Measurements from ENCODE around the gene DLX4.

DLX4 gene

GRCh38 chr17:49990921-49991320 is 21.9 kb downstream of the DLX4 start:
- no peak for DNase-seq

- no peak for DNase-seq
These were observed 22.4 kb downstream of the DLX4 start for GRCh38 chr17:49991409-49991808.

GRCh38 chr17:49992191-49992932 is 23.4 kb downstream of the DLX4 start:
- DNase-seq, result no peak

DNA sequence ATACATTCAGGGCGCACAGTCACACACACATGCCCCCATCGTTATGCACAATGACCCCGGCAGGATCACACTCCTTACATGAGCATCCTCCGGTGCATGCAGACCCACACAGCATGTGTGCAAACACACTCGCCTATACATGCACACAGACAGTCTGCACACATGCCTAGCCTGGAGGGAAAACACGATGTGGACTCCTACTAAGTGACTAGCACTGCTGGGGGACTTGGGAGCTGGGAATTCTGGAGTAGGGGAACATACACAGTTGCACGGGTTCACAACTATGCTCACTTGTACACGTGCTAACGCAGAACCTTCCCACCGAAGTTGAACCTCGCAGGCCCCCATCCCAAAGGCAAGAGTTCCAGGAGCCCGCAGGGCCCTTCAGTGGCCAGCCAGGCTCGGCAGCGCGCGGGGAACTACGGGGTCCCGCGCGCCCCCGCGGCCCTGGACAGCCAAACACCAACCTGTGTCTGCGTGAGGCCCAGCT is 24.0 kb downstream of the DLX4 start:
- no peak for DNase-seq

DNA sequence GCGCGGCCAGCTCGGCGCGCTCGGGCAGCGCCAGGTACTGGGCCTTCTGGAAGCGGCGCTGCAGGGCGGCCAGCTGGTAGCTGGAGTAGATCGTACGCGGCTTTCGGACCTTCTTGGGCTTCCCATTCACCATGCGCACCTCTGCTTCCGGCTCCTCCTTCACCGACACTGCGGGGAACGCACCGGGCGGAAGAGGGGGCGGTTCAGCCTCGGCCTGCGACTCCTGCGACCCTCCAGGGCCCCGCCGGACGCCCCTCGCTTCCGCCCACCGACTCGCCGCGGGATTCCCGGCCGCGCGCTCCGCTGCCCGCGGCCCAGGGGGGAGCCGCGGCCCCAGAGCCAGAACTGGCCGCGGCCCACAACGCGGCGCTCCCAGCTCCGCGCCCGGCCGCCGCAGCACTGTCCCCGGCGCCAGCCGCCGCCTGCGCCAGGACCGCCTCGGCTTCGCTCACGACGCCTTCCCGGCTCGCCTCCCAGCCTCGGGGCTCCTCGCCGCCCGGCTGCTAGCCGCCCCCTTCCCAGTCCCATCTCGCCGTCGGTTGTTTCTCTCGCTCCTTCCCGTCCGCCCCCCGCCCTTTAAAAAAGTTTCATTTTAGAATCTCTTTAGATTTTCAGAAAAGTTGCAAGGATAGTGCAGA is 24.6 kb downstream of the DLX4 start:
- DNase-seq, result no peak

DNA sequence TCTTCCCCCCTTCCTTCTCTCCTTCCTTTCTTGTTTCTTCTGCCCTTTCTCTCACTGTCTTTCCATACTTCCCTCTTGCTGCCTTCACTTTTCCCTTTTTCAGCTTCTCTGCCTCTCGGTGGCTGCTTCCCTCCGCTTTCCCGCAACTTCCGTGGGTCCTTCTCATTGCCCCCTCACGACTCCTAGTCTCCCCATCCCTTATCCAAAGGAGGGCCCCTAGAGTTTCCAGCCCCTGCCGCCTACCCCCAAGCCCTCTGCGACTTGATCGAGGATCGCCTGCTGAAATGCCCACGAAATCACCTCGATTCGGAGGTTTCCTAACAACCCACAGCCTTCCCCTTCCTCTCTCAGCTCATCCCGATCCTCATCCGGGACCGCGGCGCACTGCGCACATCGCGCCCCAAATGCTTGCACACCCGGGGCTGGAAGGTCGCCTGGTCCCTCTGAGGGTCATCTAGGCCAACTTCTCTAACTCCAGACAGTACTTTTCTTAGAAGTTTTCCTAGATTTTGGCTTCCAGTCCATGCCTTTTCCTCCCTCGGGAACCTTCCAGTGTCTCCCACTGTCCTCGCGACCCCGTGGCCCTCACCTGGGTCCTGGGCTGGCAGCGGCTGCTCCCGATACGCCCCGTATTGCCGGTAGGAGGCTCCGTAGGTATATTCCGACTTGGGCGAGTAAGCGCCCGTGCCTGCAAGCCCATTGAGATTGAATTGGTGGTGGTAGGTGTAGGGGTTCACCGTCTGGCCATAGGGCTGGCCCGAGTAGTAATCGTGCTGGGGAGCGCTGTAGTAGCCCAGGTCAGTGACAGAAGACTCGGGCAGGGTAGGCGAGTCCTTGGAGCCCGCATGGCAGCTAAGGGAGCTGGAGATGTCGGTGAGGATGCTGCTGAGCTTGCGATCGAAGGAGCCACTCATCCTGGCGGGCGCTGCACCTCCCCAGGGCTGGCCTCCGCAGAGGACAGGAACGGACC is 25.4 kb downstream of the DLX4 start:
- no peak for DNase-seq

- DNase-seq, result no peak
These were observed 26.2 kb downstream of the DLX4 start, which contains the start of gene DLX3 for GRCh38 chr17:49995055-49995738. DLX3 (minus strand) TSS chr17:49995224; CDS start chr17:49994998, 226 bp downstream.

- no peak for DNase-seq
These were observed 27.1 kb downstream of the DLX4 start for GRCh38 chr17:49996121-49996494.

DNA sequence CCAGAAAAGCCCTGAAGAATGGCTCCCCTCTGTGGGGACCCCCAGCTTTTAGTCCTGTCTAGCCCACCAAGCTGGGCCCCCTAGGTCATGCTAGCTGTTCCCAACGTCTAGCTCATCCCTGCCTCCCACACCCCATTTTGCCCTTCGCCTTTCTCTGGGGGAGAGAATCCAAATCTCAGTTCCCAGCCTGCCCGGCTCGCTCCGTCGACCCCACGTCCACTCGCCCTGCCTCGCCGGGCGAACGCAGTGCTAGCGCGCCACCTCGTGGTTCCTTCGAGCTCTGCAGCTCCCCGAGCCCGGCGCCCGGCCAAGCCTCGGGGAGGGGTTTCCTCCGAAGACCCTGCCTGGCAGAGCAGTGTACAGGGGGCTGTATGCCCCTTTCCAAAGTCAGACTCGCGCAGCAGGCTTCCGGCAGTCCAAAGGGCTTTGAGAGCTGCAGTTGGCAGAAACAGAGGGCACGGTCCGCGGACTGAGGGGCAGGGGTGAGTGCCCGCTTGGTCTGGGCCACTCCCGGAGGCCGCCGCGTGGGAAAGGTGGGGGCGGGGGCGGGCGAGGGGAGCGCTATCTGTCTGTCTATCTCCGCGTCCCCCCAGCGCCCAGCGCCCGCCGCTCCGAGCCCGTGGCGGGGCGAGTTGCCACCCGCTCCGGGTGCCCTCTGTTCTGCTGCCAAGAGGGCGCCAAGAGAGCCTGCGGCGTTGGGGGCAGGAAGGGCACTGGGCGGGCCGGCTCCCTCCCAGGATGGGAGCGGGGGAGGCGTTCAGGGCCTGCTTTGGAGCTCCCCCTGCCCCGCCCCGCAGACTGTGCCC is 27.7 kb downstream of the DLX4 start:
- DNase-seq, result peak; percentile 30

GRCh38 chr17:49997301-49997650 is 28.3 kb downstream of the DLX4 start:
- no peak for DNase-seq

DNA sequence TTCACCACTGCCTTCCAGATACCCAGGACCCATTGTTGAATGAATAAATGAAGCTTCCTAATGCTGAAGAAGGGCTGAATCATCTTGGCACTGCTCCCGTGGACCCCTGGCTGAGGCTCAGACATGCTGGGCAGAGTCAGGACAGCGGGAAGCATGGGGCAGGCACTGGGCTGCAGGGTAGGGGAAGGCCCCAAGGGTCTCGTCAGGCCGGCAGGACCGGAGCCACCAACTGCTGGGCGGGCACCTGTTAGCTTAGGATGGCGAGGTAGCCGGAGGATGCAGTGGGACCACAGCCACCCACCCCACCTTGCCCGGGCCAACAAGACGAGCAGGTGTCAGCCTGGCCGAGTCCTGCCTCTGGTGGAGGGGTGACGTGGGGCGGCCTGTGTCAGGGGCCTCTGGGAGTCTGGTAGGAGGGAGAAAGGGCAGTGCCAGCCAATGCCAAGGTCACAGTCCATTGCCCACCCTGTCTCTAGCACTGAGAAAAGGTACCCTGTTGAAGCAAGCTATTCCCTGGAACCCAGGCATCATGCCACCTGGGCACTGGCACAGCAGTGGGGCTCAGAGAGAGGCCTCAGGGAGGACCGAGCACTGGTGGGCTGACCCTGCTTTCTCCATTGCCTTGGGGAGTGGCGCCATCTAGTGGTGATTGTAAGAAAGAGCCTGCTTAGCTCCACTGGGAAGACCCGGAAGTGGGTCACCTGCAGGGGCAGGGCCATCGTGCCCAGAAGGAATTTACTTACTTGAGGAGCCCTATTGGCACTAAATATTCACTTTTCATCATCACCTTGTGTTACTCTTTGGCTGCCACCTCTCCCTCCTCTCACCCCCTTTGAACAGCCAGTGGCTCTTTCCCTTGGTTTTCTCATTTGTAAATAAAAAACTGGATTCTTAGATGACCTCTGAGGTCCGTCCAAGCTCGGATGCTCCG is 29.0 kb downstream of the DLX4 start:
- DNase-seq, result peak; percentile 86

GRCh38 chr17:49998836-49999511 is 30.0 kb downstream of the DLX4 start:
- DNase-seq, result no peak

- no peak for DNase-seq
These were observed 34.9 kb downstream of the DLX4 start for GRCh38 chr17:50003911-50004310.

DNA sequence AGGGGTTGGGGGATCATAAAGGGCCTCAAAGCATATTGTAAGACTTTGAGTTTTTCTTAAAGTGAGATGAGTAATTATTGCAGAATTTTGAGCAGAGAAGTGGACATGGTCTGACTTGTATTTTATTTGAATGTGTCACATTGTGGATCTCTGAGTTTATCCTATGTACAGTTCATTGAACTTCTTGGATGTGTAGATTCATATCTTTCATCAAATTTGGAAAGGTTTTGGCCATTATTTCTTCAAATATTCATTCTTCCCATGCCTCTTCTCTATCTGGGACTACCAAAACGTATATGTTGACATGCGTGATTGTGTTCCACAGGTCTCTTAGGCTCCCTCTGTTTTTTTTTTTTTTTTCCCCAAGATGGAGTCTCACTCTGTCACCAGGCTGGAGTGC is 40.3 kb downstream of the DLX4 start:
- DNase-seq, result no peak

DNA sequence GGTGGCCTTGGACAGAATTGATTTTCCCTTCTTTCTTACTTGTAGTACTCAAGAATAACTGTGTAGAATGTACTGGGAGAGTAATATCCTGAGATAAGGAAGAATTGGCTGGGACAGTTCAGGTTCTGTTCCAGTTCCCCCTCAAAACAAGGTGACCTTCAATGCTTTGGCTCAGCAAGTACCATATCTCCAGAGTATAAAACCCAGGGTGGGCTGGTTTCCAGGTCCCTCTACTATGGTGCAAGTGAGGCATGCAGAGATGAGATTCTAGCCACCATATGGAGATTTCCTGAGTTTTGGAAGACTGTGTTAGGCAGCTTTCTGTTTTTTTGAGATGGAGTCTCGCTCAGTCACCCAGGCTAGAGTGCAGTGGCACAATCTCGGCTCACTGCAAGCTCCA is 44.1 kb downstream of the DLX4 start:
- no peak for DNase-seq

DNA sequence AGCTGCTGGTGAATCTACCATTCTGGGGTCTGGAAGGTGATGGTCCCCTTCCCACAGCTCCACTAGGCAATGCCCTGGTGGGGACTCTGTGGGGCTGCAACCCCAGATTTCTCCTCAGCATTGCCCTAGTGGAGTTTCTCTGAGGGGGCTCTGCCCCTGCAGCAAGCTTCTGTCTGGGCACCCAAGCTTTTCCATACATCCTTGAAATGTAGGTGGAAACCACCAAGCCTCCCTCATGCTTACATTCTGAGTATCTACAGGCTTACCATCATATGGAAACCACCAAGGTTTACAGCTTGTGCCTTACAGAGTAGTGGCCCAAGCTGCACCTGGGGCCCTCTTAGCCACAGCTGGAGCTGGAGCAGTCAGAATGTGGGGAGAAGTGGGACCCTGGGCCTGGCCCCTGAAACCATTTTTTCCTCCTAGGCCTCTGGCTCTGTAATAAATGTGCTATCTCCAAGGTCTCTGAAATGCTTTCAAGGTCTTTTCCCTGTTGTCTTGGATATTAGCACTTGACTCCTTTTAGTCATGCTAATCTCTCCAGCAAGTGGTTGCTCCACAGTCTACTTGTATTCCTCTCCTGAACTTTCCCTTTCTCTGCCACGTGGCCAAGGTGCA is 45.6 kb downstream of the DLX4 start:
- no peak for DNase-seq

DNA sequence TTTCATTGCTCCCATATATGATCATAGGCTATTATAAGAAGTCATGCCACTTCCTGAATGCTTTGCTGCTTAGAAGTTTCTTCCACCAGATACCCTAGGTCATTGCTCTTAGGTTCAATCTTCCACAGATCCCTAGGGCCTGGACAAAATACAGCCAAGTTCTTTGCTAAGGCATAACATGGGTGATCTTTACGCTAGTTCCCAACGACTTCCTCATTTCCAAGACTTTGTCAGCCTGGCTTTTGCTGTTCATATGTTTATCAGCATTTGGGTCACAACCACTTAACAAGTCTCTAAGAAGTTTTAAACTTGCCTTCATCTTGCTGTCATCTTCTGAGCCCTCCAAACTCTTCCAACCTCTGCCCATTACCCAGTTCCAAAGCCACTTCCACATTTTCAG is 46.2 kb downstream of the DLX4 start:
- no peak for DNase-seq

DNA sequence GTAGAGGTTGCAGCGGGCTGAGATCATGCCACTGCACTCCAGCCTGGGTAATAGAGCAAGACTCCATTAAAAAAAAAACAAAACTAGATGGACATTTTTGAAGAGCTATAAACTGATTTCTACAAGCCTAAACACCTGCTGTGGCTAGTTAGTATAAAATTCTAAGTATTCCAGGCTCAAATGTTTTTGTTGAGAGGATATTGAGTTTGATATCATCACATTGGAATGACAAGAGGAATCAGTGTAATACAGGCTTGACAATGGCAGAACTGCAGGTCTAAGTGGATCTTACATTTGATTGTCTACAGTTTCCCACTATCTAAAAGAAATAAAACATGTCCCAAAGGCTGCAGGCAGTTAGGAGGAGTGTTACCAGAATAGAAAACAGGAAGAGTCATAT is 49.9 kb downstream of the DLX4 start:
- DNase-seq, result no peak

DNA sequence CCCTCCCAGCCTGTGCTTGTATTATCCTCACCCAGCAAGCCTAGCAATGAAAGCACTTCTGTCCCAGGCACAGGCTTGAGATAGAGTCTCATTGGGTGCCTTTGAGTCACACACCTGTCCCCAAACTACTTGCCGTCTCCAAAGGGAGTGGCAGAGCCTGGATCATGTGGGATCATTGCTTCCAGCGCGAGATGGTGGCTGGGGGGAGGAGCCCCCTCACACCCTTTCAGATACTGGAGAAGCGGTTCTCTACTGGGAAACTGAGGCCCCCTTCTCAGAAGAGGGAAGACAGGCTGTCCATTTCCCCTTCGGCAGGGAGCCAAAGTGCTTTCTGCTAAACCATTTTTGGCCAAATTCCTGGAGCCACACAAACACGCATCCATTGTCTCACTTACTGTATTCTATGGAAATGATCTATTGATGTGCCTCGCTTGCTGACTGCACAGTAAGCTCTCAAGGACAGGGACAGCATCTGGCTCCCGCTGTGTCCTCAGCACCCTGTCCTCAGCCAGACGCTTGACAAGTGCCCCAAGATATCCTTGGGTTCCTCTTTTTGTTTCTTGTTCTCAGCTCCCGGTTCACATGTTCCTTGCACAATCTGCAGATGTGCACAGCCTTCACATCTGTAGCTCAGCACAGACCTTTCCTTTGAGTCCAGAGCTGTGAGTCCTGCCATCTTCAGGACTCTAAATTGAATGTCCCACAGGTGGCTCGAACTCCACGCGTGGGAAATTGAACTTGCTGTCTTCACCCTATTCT is 52.0 kb downstream of the DLX4 start:
- DNase-seq, result no peak

All from KG1 (cell line).